KMS-11 (cell line): ENCODE results near the gene TIMM22.

Source experiments
- H2AFZ ChIP-seq: fragments of 200-600 bp; sonication (generic); 2 replicates; pipeline ENCODE4 v1.6.1; 2016; ENCODE audit warnings: antibody characterized with exemption, mixed run types, low read depth
- H3K27ac ChIP-seq: fragments of 200-600 bp; sonication (generic); 2 replicates; pipeline ENCODE4 v1.6.1; 2016; ENCODE audit warnings: mild to moderate bottlenecking, mixed run types
- H3K27me3 ChIP-seq: fragments of 200-600 bp; sonication (generic); 2 replicates; pipeline ENCODE4 v1.6.1; 2017; ENCODE audit warnings: mild to moderate bottlenecking, low read depth, mixed run types, moderate library complexity; ENCODE audit not compliant: insufficient read depth
- H3K36me3 ChIP-seq: fragments of 200-600 bp; sonication (generic); 2 replicates; pipeline ENCODE4 v1.6.1; 2017; ENCODE audit warnings: mild to moderate bottlenecking, mixed run types; ENCODE audit not compliant: insufficient read depth
- H3K4me1 ChIP-seq: fragments of 200-600 bp; sonication (generic); 2 replicates; pipeline ENCODE4 v1.6.1; 2016; ENCODE audit warnings: mild to moderate bottlenecking, low read depth, mixed run types; ENCODE audit not compliant: poor library complexity, severe bottlenecking
- H3K4me2 ChIP-seq: fragments of 200-600 bp; sonication (generic); 2 replicates; pipeline ENCODE4 v1.7.0; 2016; ENCODE audit warnings: mild to moderate bottlenecking, mixed run types
- H3K4me3 ChIP-seq: fragments of 200-600 bp; sonication (generic); IDR thresholded peaks from 2 replicates; pipeline ENCODE4 v1.6.1; 2017; ENCODE audit warnings: low read depth, low read length, mixed read lengths; ENCODE audit not compliant: insufficient read depth
- H3K79me2 ChIP-seq: fragments of 200-600 bp; sonication (generic); 2 replicates; pipeline ENCODE4 v1.6.1; 2016; ENCODE audit warnings: low read depth, mixed run types; ENCODE audit not compliant: insufficient read depth
- H3K9ac ChIP-seq: fragments of 200-600 bp; sonication (generic); 2 replicates; pipeline ENCODE4 v1.6.1; 2016; ENCODE audit warnings: mild to moderate bottlenecking, mixed run types
- H4K20me1 ChIP-seq: fragments of 200-600 bp; sonication (generic); 2 replicates; pipeline ENCODE4 v1.6.1; 2016; ENCODE audit warnings: mild to moderate bottlenecking, mixed run types; ENCODE audit not compliant: insufficient read depth
- CTCF ChIP-seq: fragments of 200-600 bp; sonication (generic); conservative IDR thresholded peaks from 2 replicates; pipeline ENCODE4 v1.6.1; 2017; ENCODE audit warnings: low read depth, mild to moderate bottlenecking, antibody characterized with exemption, low read length, moderate library complexity, mixed read lengths

The TIMM22 gene

GRCh38 chr17:958712-959451 is 38.0 kb upstream of the TIMM22 start:
- Histone ChIP-seq H3K27me3 (peaks cover 7% of the 10 kb centered on the region; the same call in 1 of the 2 replicates), H4K20me1 (no peaks in the 10 kb centered on the region), H2AFZ (no peak overlapping the region), H3K4me2 (no peak overlapping the region), H3K27ac (no peak overlapping the region), H3K36me3 (no peaks in the 10 kb centered on the region), H3K9ac (no peak overlapping the region), H3K79me2 (no peaks in the 10 kb centered on the region), H3K4me1 (no peaks in the 10 kb centered on the region), H3K4me3 (no peak overlapping the region)
- TF ChIP-seq CTCF, result no peak

- no peak overlapping the region for H3K4me3 ChIP-seq
- H3K27me3 ChIP-seq, result peaks cover 16% of the 10 kb centered on the region; the same call in 1 of the 2 replicates
- H2AFZ ChIP-seq, result no peak overlapping the region
- H3K4me2 ChIP-seq, result no peak overlapping the region
- TF ChIP-seq CTCF, result no peak
- H3K27ac ChIP-seq, result no peak overlapping the region
- no peaks in the 10 kb centered on the region for H3K4me1 ChIP-seq
- H4K20me1 ChIP-seq, result no peaks in the 10 kb centered on the region
- no peaks in the 10 kb centered on the region for H3K79me2 ChIP-seq
- H3K36me3 ChIP-seq, result no peaks in the 10 kb centered on the region
- no peak overlapping the region for H3K9ac ChIP-seq
Observed at GRCh38 chr17:962166-962565, 34.8 kb upstream of the TIMM22 start.

GRCh38 chr17:962670-963069 is 34.3 kb upstream of the TIMM22 start:
- TF ChIP-seq CTCF, result no peak
- H4K20me1 ChIP-seq, result no peaks in the 10 kb centered on the region
- peaks cover 16% of the 10 kb centered on the region; the same call in 1 of the 2 replicates for H3K27me3 ChIP-seq
- no peak overlapping the region for H2AFZ ChIP-seq
- no peaks in the 10 kb centered on the region for H3K4me1 ChIP-seq
- H3K9ac ChIP-seq, result no peak overlapping the region
- H3K27ac ChIP-seq, result no peak overlapping the region
- no peak overlapping the region for H3K4me3 ChIP-seq
- H3K4me2 ChIP-seq, result no peak overlapping the region
- H3K36me3 ChIP-seq, result no peaks in the 10 kb centered on the region
- no peaks in the 10 kb centered on the region for H3K79me2 ChIP-seq

- H3K4me1 ChIP-seq, result no peaks in the 10 kb centered on the region
- peaks cover 21% of the 10 kb centered on the region; the same call in 1 of the 2 replicates for H3K27me3 ChIP-seq
- no peak overlapping the region for H3K4me3 ChIP-seq
- no peaks in the 10 kb centered on the region for H4K20me1 ChIP-seq
- no peak for TF ChIP-seq CTCF
- H3K4me2 ChIP-seq, result no peak overlapping the region
- no peak overlapping the region for H3K27ac ChIP-seq
- no peak overlapping the region for H3K9ac ChIP-seq
- H2AFZ ChIP-seq, result no peak overlapping the region
- H3K36me3 ChIP-seq, result no peaks in the 10 kb centered on the region
- H3K79me2 ChIP-seq, result no peaks in the 10 kb centered on the region
Observed at GRCh38 chr17:964876-965275, 32.1 kb upstream of the TIMM22 start.
